ENCODE results near the gene SLC16A3.

The SLC16A3 gene

DNA sequence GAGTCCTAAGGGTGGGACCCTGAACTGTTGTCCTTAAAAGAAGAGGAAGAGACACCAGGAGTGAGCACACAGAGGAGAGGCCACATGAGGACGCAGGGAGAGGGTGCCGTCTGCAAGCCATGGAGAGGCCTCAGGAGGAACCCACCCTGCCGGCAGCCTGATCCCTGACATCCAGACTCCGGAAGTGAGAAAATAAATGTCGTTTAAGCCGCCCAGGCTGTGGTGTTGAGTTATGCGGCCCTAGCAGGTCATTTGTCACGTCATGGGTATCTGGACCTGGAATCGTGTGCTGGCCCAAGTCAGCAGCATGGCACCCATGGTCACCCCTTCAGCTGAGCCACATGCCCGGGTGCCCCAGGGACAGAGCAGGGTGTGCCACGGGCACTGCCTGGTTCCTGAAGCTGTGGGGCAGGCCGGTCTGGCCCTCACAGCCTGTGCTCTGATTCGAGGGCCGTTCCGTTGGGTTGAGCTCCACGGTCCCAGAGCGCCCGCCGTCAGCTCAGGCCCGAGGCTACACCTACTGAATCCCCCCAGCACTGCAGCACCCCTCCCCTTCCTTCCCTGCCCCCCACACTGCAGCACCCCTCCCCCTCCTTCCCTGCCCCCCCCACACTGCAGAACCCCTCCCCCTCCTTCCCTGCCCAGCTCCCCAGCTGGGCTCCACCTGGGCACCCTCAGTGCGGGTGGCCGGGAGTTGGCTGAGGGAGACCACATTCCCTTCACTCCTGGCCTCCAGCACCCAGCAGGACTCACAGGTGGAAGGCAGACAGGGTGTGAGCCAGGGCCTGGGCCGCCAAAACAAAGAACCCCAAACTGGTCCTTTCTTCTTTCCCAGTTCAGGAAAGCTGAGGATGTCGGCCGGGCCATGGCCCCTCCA, 13.5 kb upstream of the SLC16A3 start:
- Histone ChIP-seq H3K4me1 (ENCODE audit: insufficient read depth, low read length, poor library complexity, severe bottlenecking) (peaks cover 39% of the 10 kb centered on the region), H2AFZ (ENCODE audit: low read length) (no peak overlapping the region)

GRCh38 chr17:82215972-82216300, 12.9 kb upstream of the SLC16A3 start:
- H3K9me2 ChIP-seq (replicated peaks; ENCODE audit: low read depth, low read length) = no peaks in the 10 kb centered on the region
- H3K36me3 ChIP-seq (ENCODE audit: insufficient read depth, low read length) = no peaks in the 10 kb centered on the region
- peaks cover 39% of the 10 kb centered on the region for H3K4me1 ChIP-seq (ENCODE audit: insufficient read depth, low read length, poor library complexity, severe bottlenecking)
- no peak overlapping the region for H3K4me2 ChIP-seq (ENCODE audit: low read depth, low read length, poor library complexity, severe bottlenecking)
- TF ChIP-seq, protein P1, sequence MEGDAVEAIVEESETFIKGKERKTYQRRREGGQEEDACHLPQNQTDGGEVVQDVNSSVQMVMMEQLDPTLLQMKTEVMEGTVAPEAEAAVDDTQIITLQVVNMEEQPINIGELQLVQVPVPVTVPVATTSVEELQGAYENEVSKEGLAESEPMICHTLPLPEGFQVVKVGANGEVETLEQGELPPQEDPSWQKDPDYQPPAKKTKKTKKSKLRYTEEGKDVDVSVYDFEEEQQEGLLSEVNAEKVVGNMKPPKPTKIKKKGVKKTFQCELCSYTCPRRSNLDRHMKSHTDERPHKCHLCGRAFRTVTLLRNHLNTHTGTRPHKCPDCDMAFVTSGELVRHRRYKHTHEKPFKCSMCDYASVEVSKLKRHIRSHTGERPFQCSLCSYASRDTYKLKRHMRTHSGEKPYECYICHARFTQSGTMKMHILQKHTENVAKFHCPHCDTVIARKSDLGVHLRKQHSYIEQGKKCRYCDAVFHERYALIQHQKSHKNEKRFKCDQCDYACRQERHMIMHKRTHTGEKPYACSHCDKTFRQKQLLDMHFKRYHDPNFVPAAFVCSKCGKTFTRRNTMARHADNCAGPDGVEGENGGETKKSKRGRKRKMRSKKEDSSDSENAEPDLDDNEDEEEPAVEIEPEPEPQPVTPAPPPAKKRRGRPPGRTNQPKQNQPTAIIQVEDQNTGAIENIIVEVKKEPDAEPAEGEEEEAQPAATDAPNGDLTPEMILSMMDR (conservative IDR thresholded peaks at IDR 0.05; ENCODE audit: low read length) = no peak
- TF ChIP-seq EZH2phosphoT487 (IDR thresholded peaks at IDR 0.05; ENCODE audit: borderline replicate concordance) = no peak
- H3K27me3 ChIP-seq (ENCODE audit: insufficient read depth, low read length, poor library complexity, severe bottlenecking) = no peaks in the 10 kb centered on the region
- H3F3A ChIP-seq (ENCODE audit: low read depth) = 0 out of 2 replicates have a peak, but pooled peaks cover 3% of the 10 kb centered on the region
- no peak overlapping the region for H2AFZ ChIP-seq (ENCODE audit: low read length)
- no peak overlapping the region for H3K9ac ChIP-seq (ENCODE audit: low read depth, low read length, poor library complexity, severe bottlenecking)
- no peaks in the 10 kb centered on the region for H3K9me3 ChIP-seq (ENCODE audit: insufficient read depth, low read depth, low read length)
- no peaks in the 10 kb centered on the region for H4K20me1 ChIP-seq (ENCODE audit: insufficient read depth, low read length, poor library complexity, severe bottlenecking)
- peaks cover 11% of the 10 kb centered on the region; the same call in 1 of the 2 replicates for H3K79me2 ChIP-seq (ENCODE audit: insufficient read depth, low read length)
- H3K4me3 ChIP-seq (ENCODE audit: low read length, poor library complexity, severe bottlenecking) = no peak overlapping the region

More for the DNA sequence above, 13.5 kb upstream of the SLC16A3 start:
- no peak overlapping the region for H3K4me2 ChIP-seq (ENCODE audit: low read depth, low read length, poor library complexity, severe bottlenecking)
- H3F3A ChIP-seq (ENCODE audit: low read depth) = 0 out of 2 replicates have a peak, but pooled peaks cover 3% of the 10 kb centered on the region
- H3K9me3 ChIP-seq (ENCODE audit: insufficient read depth, low read depth, low read length) = no peaks in the 10 kb centered on the region
- H3K27me3 ChIP-seq (ENCODE audit: insufficient read depth, low read length, poor library complexity, severe bottlenecking) = no peaks in the 10 kb centered on the region
- H3K36me3 ChIP-seq (ENCODE audit: insufficient read depth, low read length) = no peaks in the 10 kb centered on the region
- no peaks in the 10 kb centered on the region for H4K20me1 ChIP-seq (ENCODE audit: insufficient read depth, low read length, poor library complexity, severe bottlenecking)
- no peak overlapping the region for H3K4me3 ChIP-seq (ENCODE audit: low read length, poor library complexity, severe bottlenecking)
- no peaks in the 10 kb centered on the region for H3K9me2 ChIP-seq (replicated peaks; ENCODE audit: low read depth, low read length)
- no peak overlapping the region for H3K9ac ChIP-seq (ENCODE audit: low read depth, low read length, poor library complexity, severe bottlenecking)
- TF ChIP-seq, protein P1 (conservative IDR thresholded peaks at IDR 0.05; ENCODE audit: low read length) = no peak
- no peak for TF ChIP-seq EZH2phosphoT487 (IDR thresholded peaks at IDR 0.05; ENCODE audit: borderline replicate concordance)
- peaks cover 12% of the 10 kb centered on the region; the same call in 1 of the 2 replicates for H3K79me2 ChIP-seq (ENCODE audit: insufficient read depth, low read length)

- Histone ChIP-seq H2AFZ (ENCODE audit: low read length) (no peak overlapping the region), H3K4me3 (ENCODE audit: low read length, poor library complexity, severe bottlenecking) (no peak overlapping the region), H3K79me2 (ENCODE audit: insufficient read depth, low read length) (peaks cover 6% of the 10 kb centered on the region; the same call in 1 of the 2 replicates), H3K9me2 (replicated peaks; ENCODE audit: low read depth, low read length) (no peaks in the 10 kb centered on the region), H3F3A (ENCODE audit: low read depth) (0 out of 2 replicates have a peak, but pooled peaks cover 3% of the 10 kb centered on the region), H3K9me3 (ENCODE audit: insufficient read depth, low read depth, low read length) (no peaks in the 10 kb centered on the region), H3K4me1 (ENCODE audit: insufficient read depth, low read length, poor library complexity, severe bottlenecking) (peaks cover 34% of the 10 kb centered on the region), H4K20me1 (ENCODE audit: insufficient read depth, low read length, poor library complexity, severe bottlenecking) (no peaks in the 10 kb centered on the region), H3K4me2 (ENCODE audit: low read depth, low read length, poor library complexity, severe bottlenecking) (no peak overlapping the region), H3K36me3 (ENCODE audit: insufficient read depth, low read length) (no peaks in the 10 kb centered on the region), H3K27me3 (ENCODE audit: insufficient read depth, low read length, poor library complexity, severe bottlenecking) (no peaks in the 10 kb centered on the region), H3K9ac (ENCODE audit: low read depth, low read length, poor library complexity, severe bottlenecking) (no peak overlapping the region)
- no peak for TF ChIP-seq EZH2phosphoT487 (IDR thresholded peaks at IDR 0.05; ENCODE audit: borderline replicate concordance)
Observed at GRCh38 chr17:82216301-82217119, 12.3 kb upstream of the SLC16A3 start.
